Effector memory CD8-positive, alpha-beta T cell (primary cell): ENCODE data around the gene KRTAP16-1.
A peak's percentile ranks its signal among the peaks of the same experiment; 100 is the strongest.
"Not testable (repeated sequence)": the region's sequence is repeated elsewhere in the genome, so short reads cannot be mapped to it uniquely, and the experiment has no call there.

Source experiments
- ATAC-seq: fragments of 150-1000 bp; cut with Tn5 transposase; replicated peaks from 2 replicates; pipeline ENCODE4 v1.10.0; 2021; ENCODE audit warnings: mild to moderate bottlenecking, moderate library complexity
- DNase-seq, 3 experiments: peaks; one replicate each; pipeline ENCODE4 v3.0.0; 2021
- H3K27ac Mint-ChIP-seq, 2 donors: one replicate each; pipeline ENCODE4 v1.8.0; 2022; ENCODE audit warnings: mild to moderate bottlenecking in 2 of 2, mixed read lengths in 2 of 2, moderate library complexity in 2 of 2
- H3K27me3 Mint-ChIP-seq, 2 donors: one replicate each; pipeline ENCODE4 v1.8.0; 2022; ENCODE audit warnings: mixed read lengths in 2 of 2
- H3K36me3 Mint-ChIP-seq: one replicate; pipeline ENCODE4 v1.8.0; 2022; ENCODE audit warnings: mild to moderate bottlenecking, moderate library complexity, mixed read lengths; ENCODE audit not compliant: insufficient read depth
- H3K4me1 Mint-ChIP-seq, 2 donors: one replicate each; pipeline ENCODE4 v1.8.0; 2022; ENCODE audit warnings: low read depth in 2 of 2, mixed read lengths in 2 of 2
- H3K4me3 Mint-ChIP-seq, 2 donors: one replicate each; pipeline ENCODE4 v1.8.0; 2022; ENCODE audit warnings: mild to moderate bottlenecking in 2 of 2, mixed read lengths in 2 of 2, moderate library complexity in 2 of 2
- H3K9me3 Mint-ChIP-seq, 2 donors: one replicate each; pipeline ENCODE4 v1.8.0; 2022; ENCODE audit warnings: mixed read lengths in 2 of 2

KRTAP16-1 gene

GRCh38 chr17:41302981-41303380, 6.1 kb downstream of the KRTAP16-1 start:
- DNase-seq (no peak), ATAC-seq (no peak)
- Mint-ChIP-seq H3K27ac (no peak overlapping the region), H3K27me3 (peaks cover 6 to 15% of the 10 kb centered on the region in 2 donors), H3K36me3 (peaks cover 5% of the 10 kb centered on the region), H3K9me3 (no peaks in the 10 kb centered on the region), H3K4me1 (peaks cover 19 to 31% of the 10 kb centered on the region in 2 donors), H3K4me3 (no peak overlapping the region)

- Mint-ChIP-seq H3K4me3 (no peak within 1 kb of the TSS), H3K27me3 (peaks cover 6 to 15% of the 10 kb centered on the region in 2 donors), H3K9me3 (no peaks in the 10 kb centered on the region), H3K36me3 (no peaks in the 10 kb centered on the region), H3K27ac (no peak within 1 kb of the TSS), H3K4me1 (peaks cover 11 to 23% of the 10 kb centered on the region in 2 donors)
- no peak for ATAC-seq
- no peak for DNase-seq
Observed at GRCh38 chr17:41301916-41302901, 6.9 kb downstream of the KRTAP16-1 start, which contains the start of gene KRTAP29-1. Gene KRTAP29-1 (minus strand): TSS chr17:41302851. CDS start chr17:41302851, 0 bp downstream.

- Mint-ChIP-seq H3K4me1 (peaks cover 4 to 15% of the 10 kb centered on the region in 2 donors), H3K4me3 (no peak overlapping the region), H3K9me3 (no peaks in the 10 kb centered on the region), H3K36me3 (no peaks in the 10 kb centered on the region), H3K27me3 (peaks cover 6 to 15% of the 10 kb centered on the region in 2 donors), H3K27ac (no peak overlapping the region)
- DNase-seq, result no peak
- ATAC-seq, result no peak
Observed at GRCh38 chr17:41301204-41301790, 7.8 kb downstream of the KRTAP16-1 start.

GRCh38 chr17:41298458-41299135, 10.5 kb downstream of the KRTAP16-1 start:
- Mint-ChIP-seq H3K27me3 (peaks cover 13 to 23% of the 10 kb centered on the region in 2 donors), H3K9me3 (no peaks in the 10 kb centered on the region), H3K4me3 (no peak overlapping the region), H3K27ac (peak overlapping the region in 1 of 2 donors; percentile 6), H3K4me1 (peaks cover 4 to 13% of the 10 kb centered on the region in 2 donors), H3K36me3 (no peaks in the 10 kb centered on the region)
- no peak for DNase-seq
- no peak for ATAC-seq

- no peak overlapping the region for H3K27ac Mint-ChIP-seq
- H3K4me1 Mint-ChIP-seq, result peaks cover 4 to 10% of the 10 kb centered on the region in 2 donors
- peaks cover 27 to 41% of the 10 kb centered on the region in 2 donors for H3K27me3 Mint-ChIP-seq
- peaks cover under 1% of the 10 kb centered on the region for H3K36me3 Mint-ChIP-seq
- H3K4me3 Mint-ChIP-seq, result no peak overlapping the region
- ATAC-seq (no peak), DNase-seq (no peak)
- no peaks in the 10 kb centered on the region for H3K9me3 Mint-ChIP-seq
Observed at GRCh38 chr17:41296846-41297245, 12.3 kb downstream of the KRTAP16-1 start.

GRCh38 chr17:41294016-41294415, 15.1 kb downstream of the KRTAP16-1 start:
- no peak for DNase-seq
- Mint-ChIP-seq H3K27me3 (peaks cover 28 to 40% of the 10 kb centered on the region in 2 donors), H3K36me3 (peaks cover 3% of the 10 kb centered on the region), H3K9me3 (no peaks in the 10 kb centered on the region), H3K4me3 (no peak overlapping the region), H3K4me1 (peaks cover 0 to 1% of the 10 kb centered on the region in 2 donors), H3K27ac (no peak overlapping the region)
- ATAC-seq, result no peak

- Mint-ChIP-seq H3K27me3 (peaks cover 6 to 8% of the 10 kb centered on the region in 2 donors), H3K9me3 (no peaks in the 10 kb centered on the region), H3K36me3 (peaks cover 3% of the 10 kb centered on the region), H3K4me3 (no peak overlapping the region), H3K4me1 (peaks cover 0 to 3% of the 10 kb centered on the region in 2 donors), H3K27ac (no peak overlapping the region)
- ATAC-seq (no peak), DNase-seq (no peak)
Observed at GRCh38 chr17:41287050-41287449, 22.1 kb downstream of the KRTAP16-1 start.

GRCh38 chr17:41284546-41284945, 24.6 kb downstream of the KRTAP16-1 start:
- H3K9me3 Mint-ChIP-seq, result no peaks in the 10 kb centered on the region
- H3K36me3 Mint-ChIP-seq, result no peaks in the 10 kb centered on the region
- no peak for ATAC-seq
- no peak overlapping the region for H3K4me3 Mint-ChIP-seq
- no peak overlapping the region for H3K27ac Mint-ChIP-seq
- peaks cover 0 to 3% of the 10 kb centered on the region in 2 donors for H3K4me1 Mint-ChIP-seq
- peaks cover 9 to 12% of the 10 kb centered on the region in 2 donors for H3K27me3 Mint-ChIP-seq
- no peak for DNase-seq

GRCh38 chr17:41284043-41284442, 25.1 kb downstream of the KRTAP16-1 start:
- peaks cover 9 to 13% of the 10 kb centered on the region in 2 donors for H3K27me3 Mint-ChIP-seq
- DNase-seq (no peak), ATAC-seq (no peak)
- H3K9me3 Mint-ChIP-seq, result no peaks in the 10 kb centered on the region
- H3K36me3 Mint-ChIP-seq, result no peaks in the 10 kb centered on the region
- H3K4me3 Mint-ChIP-seq, result no peak overlapping the region
- H3K27ac Mint-ChIP-seq, result no peak overlapping the region
- H3K4me1 Mint-ChIP-seq, result peaks cover 0 to 3% of the 10 kb centered on the region in 2 donors

GRCh38 chr17:41278176-41278955, 30.7 kb downstream of the KRTAP16-1 start:
- Mint-ChIP-seq H3K27ac (no peak overlapping the region), H3K36me3 (no peaks in the 10 kb centered on the region), H3K27me3 (peaks cover 23 to 38% of the 10 kb centered on the region in 2 donors), H3K4me3 (no peak overlapping the region), H3K9me3 (no peaks in the 10 kb centered on the region), H3K4me1 (no peaks in the 10 kb centered on the region)
- ATAC-seq (no peak), DNase-seq (no peak)

GRCh38 chr17:41275648-41276190, 33.4 kb downstream of the KRTAP16-1 start, which contains the start of gene KRTAP9-7:
Gene KRTAP9-7 (plus strand): TSS chr17:41275698. CDS start chr17:41275698, 0 bp downstream.
- DNase-seq, H3K36me3 Mint-ChIP-seq, ATAC-seq, H3K4me3 Mint-ChIP-seq, H3K27ac Mint-ChIP-seq, H3K9me3 Mint-ChIP-seq, H3K4me1 Mint-ChIP-seq: not testable (repeated sequence)
- peaks cover 18 to 43% of the 10 kb centered on the region in 2 donors for H3K27me3 Mint-ChIP-seq

- DNase-seq (no peak), ATAC-seq (no peak)
- H3K36me3 Mint-ChIP-seq, result no peaks in the 10 kb centered on the region
- H3K4me1 Mint-ChIP-seq, result no peaks in the 10 kb centered on the region
- peaks cover 14 to 43% of the 10 kb centered on the region in 2 donors for H3K27me3 Mint-ChIP-seq
- no peaks in the 10 kb centered on the region for H3K9me3 Mint-ChIP-seq
- no peak overlapping the region for H3K27ac Mint-ChIP-seq
- no peak overlapping the region for H3K4me3 Mint-ChIP-seq
Observed at GRCh38 chr17:41271858-41272257, 37.3 kb downstream of the KRTAP16-1 start.
